ENCODE results near the gene GPANK1.

The GPANK1 gene

GRCh38 chr6:31702819-31703716, 38.3 kb upstream of the GPANK1 start, which contains the start of gene ABHD16A (continued):
- TF ChIP-seq ZBTB1 (tag by site-specific recombination; IDR thresholded peaks at IDR 0.05) (no peak), ZNF639 (tag by site-specific recombination; IDR thresholded peaks at IDR 0.05) (no peak), ZNF777 (tag by site-specific recombination; IDR thresholded peaks at IDR 0.05; ENCODE audit: borderline replicate concordance) (no peak), GLI4 (tag by site-specific recombination; IDR thresholded peaks at IDR 0.05) (no peak), SP2 (tag by site-specific recombination; IDR thresholded peaks at IDR 0.05) (peak; percentile 53), ZNF610 (tag by site-specific recombination; IDR thresholded peaks at IDR 0.05; ENCODE audit: borderline replicate concordance) (no peak), GFI1B (tag by site-specific recombination; IDR thresholded peaks at IDR 0.05) (no peak), ZNF701 (tag by site-specific recombination; IDR thresholded peaks at IDR 0.05) (no peak), REST (tag by site-specific recombination; IDR thresholded peaks at IDR 0.05) (no peak; the same call in 1 of the 2 replicates), PRDM10 (tag by site-specific recombination; IDR thresholded peaks at IDR 0.05) (peak; percentile 100), PRDM1 (tag by site-specific recombination; IDR thresholded peaks at IDR 0.05) (no peak), TSHZ1 (tag by site-specific recombination; IDR thresholded peaks at IDR 0.05; ENCODE audit: borderline replicate concordance) (no peak), ZNF354C (tag by site-specific recombination; IDR thresholded peaks at IDR 0.05; ENCODE audit: borderline replicate concordance, low read depth) (no peak), PBX3 (CRISPR knock-in tag; IDR thresholded peaks at IDR 0.05) (no peak), ZNF274 (IDR thresholded peaks at IDR 0.05; ENCODE audit: low read length) (no peak), ZNF274 (tag by site-specific recombination; IDR thresholded peaks at IDR 0.05; ENCODE audit: borderline replicate concordance) (no peak), ZBTB7A (tag by site-specific recombination; IDR thresholded peaks at IDR 0.05; ENCODE audit: low read depth) (no peak), ZNF560 (tag by site-specific recombination; IDR thresholded peaks at IDR 0.05; ENCODE audit: borderline replicate concordance) (no peak), ZNF843 (tag by site-specific recombination; IDR thresholded peaks at IDR 0.05) (no peak), ZNF645 (tag by site-specific recombination; IDR thresholded peaks at IDR 0.05) (no peak), ZNF148 (tag by site-specific recombination; IDR thresholded peaks at IDR 0.05; ENCODE audit: borderline replicate concordance) (no peak)

Measured in HEK293 (cell line).